ENCODE measurements around the gene PGM5.

Gene PGM5

GRCh38 chr9:68522131-68522530 is 165.7 kb downstream of the PGM5 start:
- H3K4me3 ChIP-seq (ENCODE audit: insufficient read depth, low read depth, low read length, poor library complexity, severe bottlenecking) = no peak overlapping the region
- H3K27me3 ChIP-seq (replicated peaks; ENCODE audit: control insufficient read depth, insufficient read depth, low read length, poor library complexity, severe bottlenecking) = no peaks in the 10 kb centered on the region
- H3K4me1 ChIP-seq (ENCODE audit: control insufficient read depth, insufficient read depth, low read length, poor library complexity, severe bottlenecking) = no peaks in the 10 kb centered on the region
- no peak overlapping the region for H3K27ac ChIP-seq (ENCODE audit: insufficient read depth, low read length, poor library complexity, severe bottlenecking)
- no peaks in the 10 kb centered on the region for H3K9me3 ChIP-seq (ENCODE audit: control insufficient read depth, low read length)
- no peaks in the 10 kb centered on the region for H3K36me3 ChIP-seq (ENCODE audit: control insufficient read depth, insufficient read depth, low read length)
- DNase-seq = no peak

- H3K27me3 ChIP-seq (replicated peaks; ENCODE audit: control insufficient read depth, insufficient read depth, low read length, poor library complexity, severe bottlenecking) = no peaks in the 10 kb centered on the region
- no peaks in the 10 kb centered on the region for H3K4me1 ChIP-seq (ENCODE audit: control insufficient read depth, insufficient read depth, low read length, poor library complexity, severe bottlenecking)
- no peaks in the 10 kb centered on the region for H3K9me3 ChIP-seq (ENCODE audit: control insufficient read depth, low read length)
- H3K36me3 ChIP-seq (ENCODE audit: control insufficient read depth, insufficient read depth, low read length) = no peaks in the 10 kb centered on the region
- no peak for DNase-seq
- H3K27ac ChIP-seq (ENCODE audit: insufficient read depth, low read length, poor library complexity, severe bottlenecking) = no peak overlapping the region
- no peak overlapping the region for H3K4me3 ChIP-seq (ENCODE audit: insufficient read depth, low read depth, low read length, poor library complexity, severe bottlenecking)
Observed at GRCh38 chr9:68522954-68523353, 166.5 kb downstream of the PGM5 start.

GRCh38 chr9:68523367-68523936 is 167.0 kb downstream of the PGM5 start:
- Histone ChIP-seq H3K4me3 (ENCODE audit: insufficient read depth, low read depth, low read length, poor library complexity, severe bottlenecking) (no peak overlapping the region), H3K27ac (ENCODE audit: insufficient read depth, low read length, poor library complexity, severe bottlenecking) (no peak overlapping the region), H3K36me3 (ENCODE audit: control insufficient read depth, insufficient read depth, low read length) (no peaks in the 10 kb centered on the region), H3K9me3 (ENCODE audit: control insufficient read depth, low read length) (no peaks in the 10 kb centered on the region), H3K27me3 (replicated peaks; ENCODE audit: control insufficient read depth, insufficient read depth, low read length, poor library complexity, severe bottlenecking) (no peaks in the 10 kb centered on the region), H3K4me1 (ENCODE audit: control insufficient read depth, insufficient read depth, low read length, poor library complexity, severe bottlenecking) (no peaks in the 10 kb centered on the region)
- DNase-seq = no peak

GRCh38 chr9:68530618-68531017 is 174.2 kb downstream of the PGM5 start:
- Histone ChIP-seq H3K27me3 (replicated peaks; ENCODE audit: control insufficient read depth, insufficient read depth, low read length, poor library complexity, severe bottlenecking) (no peaks in the 10 kb centered on the region), H3K9me3 (ENCODE audit: control insufficient read depth, low read length) (no peaks in the 10 kb centered on the region), H3K36me3 (ENCODE audit: control insufficient read depth, insufficient read depth, low read length) (no peaks in the 10 kb centered on the region), H3K27ac (ENCODE audit: insufficient read depth, low read length, poor library complexity, severe bottlenecking) (no peak overlapping the region), H3K4me1 (ENCODE audit: control insufficient read depth, insufficient read depth, low read length, poor library complexity, severe bottlenecking) (no peaks in the 10 kb centered on the region), H3K4me3 (ENCODE audit: insufficient read depth, low read depth, low read length, poor library complexity, severe bottlenecking) (no peak overlapping the region)
- no peak for DNase-seq

GRCh38 chr9:68532131-68532530 is 175.7 kb downstream of the PGM5 start:
- Histone ChIP-seq H3K27me3 (replicated peaks; ENCODE audit: control insufficient read depth, insufficient read depth, low read length, poor library complexity, severe bottlenecking) (no peaks in the 10 kb centered on the region), H3K4me1 (ENCODE audit: control insufficient read depth, insufficient read depth, low read length, poor library complexity, severe bottlenecking) (no peaks in the 10 kb centered on the region), H3K9me3 (ENCODE audit: control insufficient read depth, low read length) (no peaks in the 10 kb centered on the region), H3K4me3 (ENCODE audit: insufficient read depth, low read depth, low read length, poor library complexity, severe bottlenecking) (no peak overlapping the region), H3K27ac (ENCODE audit: insufficient read depth, low read length, poor library complexity, severe bottlenecking) (no peak overlapping the region), H3K36me3 (ENCODE audit: control insufficient read depth, insufficient read depth, low read length) (no peaks in the 10 kb centered on the region)
- DNase-seq = no peak

- no peak overlapping the region for H3K4me3 ChIP-seq (ENCODE audit: insufficient read depth, low read depth, low read length, poor library complexity, severe bottlenecking)
- DNase-seq = no peak
- H3K27ac ChIP-seq (ENCODE audit: insufficient read depth, low read length, poor library complexity, severe bottlenecking) = no peak overlapping the region
- H3K4me1 ChIP-seq (ENCODE audit: control insufficient read depth, insufficient read depth, low read length, poor library complexity, severe bottlenecking) = no peaks in the 10 kb centered on the region
- H3K9me3 ChIP-seq (ENCODE audit: control insufficient read depth, low read length) = no peaks in the 10 kb centered on the region
- H3K27me3 ChIP-seq (replicated peaks; ENCODE audit: control insufficient read depth, insufficient read depth, low read length, poor library complexity, severe bottlenecking) = no peaks in the 10 kb centered on the region
- no peaks in the 10 kb centered on the region for H3K36me3 ChIP-seq (ENCODE audit: control insufficient read depth, insufficient read depth, low read length)
Observed at GRCh38 chr9:68533678-68534077, 177.3 kb downstream of the PGM5 start.

GRCh38 chr9:68536876-68537615 is 180.6 kb downstream of the PGM5 start:
- H3K4me1 ChIP-seq (ENCODE audit: control insufficient read depth, insufficient read depth, low read length, poor library complexity, severe bottlenecking) = no peaks in the 10 kb centered on the region
- no peak for DNase-seq
- H3K4me3 ChIP-seq (ENCODE audit: insufficient read depth, low read depth, low read length, poor library complexity, severe bottlenecking) = no peak overlapping the region
- no peaks in the 10 kb centered on the region for H3K36me3 ChIP-seq (ENCODE audit: control insufficient read depth, insufficient read depth, low read length)
- H3K27ac ChIP-seq (ENCODE audit: insufficient read depth, low read length, poor library complexity, severe bottlenecking) = no peak overlapping the region
- no peaks in the 10 kb centered on the region for H3K9me3 ChIP-seq (ENCODE audit: control insufficient read depth, low read length)
- no peaks in the 10 kb centered on the region for H3K27me3 ChIP-seq (replicated peaks; ENCODE audit: control insufficient read depth, insufficient read depth, low read length, poor library complexity, severe bottlenecking)

GRCh38 chr9:68537616-68537880 is 181.1 kb downstream of the PGM5 start:
- H3K27ac ChIP-seq (ENCODE audit: insufficient read depth, low read length, poor library complexity, severe bottlenecking) = no peak overlapping the region
- H3K4me3 ChIP-seq (ENCODE audit: insufficient read depth, low read depth, low read length, poor library complexity, severe bottlenecking) = no peak overlapping the region
- no peak for DNase-seq
- no peaks in the 10 kb centered on the region for H3K36me3 ChIP-seq (ENCODE audit: control insufficient read depth, insufficient read depth, low read length)
- no peaks in the 10 kb centered on the region for H3K4me1 ChIP-seq (ENCODE audit: control insufficient read depth, insufficient read depth, low read length, poor library complexity, severe bottlenecking)
- H3K9me3 ChIP-seq (ENCODE audit: control insufficient read depth, low read length) = no peaks in the 10 kb centered on the region
- no peaks in the 10 kb centered on the region for H3K27me3 ChIP-seq (replicated peaks; ENCODE audit: control insufficient read depth, insufficient read depth, low read length, poor library complexity, severe bottlenecking)

GRCh38 chr9:68538200-68538599 is 181.8 kb downstream of the PGM5 start:
- DNase-seq = no peak
- Histone ChIP-seq H3K27ac (ENCODE audit: insufficient read depth, low read length, poor library complexity, severe bottlenecking) (no peak overlapping the region), H3K36me3 (ENCODE audit: control insufficient read depth, insufficient read depth, low read length) (no peaks in the 10 kb centered on the region), H3K4me1 (ENCODE audit: control insufficient read depth, insufficient read depth, low read length, poor library complexity, severe bottlenecking) (no peaks in the 10 kb centered on the region), H3K27me3 (replicated peaks; ENCODE audit: control insufficient read depth, insufficient read depth, low read length, poor library complexity, severe bottlenecking) (no peaks in the 10 kb centered on the region), H3K4me3 (ENCODE audit: insufficient read depth, low read depth, low read length, poor library complexity, severe bottlenecking) (no peak overlapping the region), H3K9me3 (ENCODE audit: control insufficient read depth, low read length) (no peaks in the 10 kb centered on the region)

- no peak within 1 kb of the TSS for H3K27ac ChIP-seq (ENCODE audit: insufficient read depth, low read length, poor library complexity, severe bottlenecking)
- H3K4me3 ChIP-seq (ENCODE audit: insufficient read depth, low read depth, low read length, poor library complexity, severe bottlenecking) = no peak within 1 kb of the TSS
- H3K9me3 ChIP-seq (ENCODE audit: control insufficient read depth, low read length) = no peaks in the 10 kb centered on the region
- DNase-seq = no peak
- no peaks in the 10 kb centered on the region for H3K4me1 ChIP-seq (ENCODE audit: control insufficient read depth, insufficient read depth, low read length, poor library complexity, severe bottlenecking)
- H3K27me3 ChIP-seq (replicated peaks; ENCODE audit: control insufficient read depth, insufficient read depth, low read length, poor library complexity, severe bottlenecking) = no peaks in the 10 kb centered on the region
- H3K36me3 ChIP-seq (ENCODE audit: control insufficient read depth, insufficient read depth, low read length) = no peaks in the 10 kb centered on the region
Observed at GRCh38 chr9:68540712-68541535, 184.5 kb downstream of the PGM5 start, which contains the start of gene TMEM252. TMEM252 (minus strand) TSS chr9:68540883; CDS start chr9:68540814, 69 bp downstream.
